Measurements from ENCODE around the gene PTPN23.

DNA sequence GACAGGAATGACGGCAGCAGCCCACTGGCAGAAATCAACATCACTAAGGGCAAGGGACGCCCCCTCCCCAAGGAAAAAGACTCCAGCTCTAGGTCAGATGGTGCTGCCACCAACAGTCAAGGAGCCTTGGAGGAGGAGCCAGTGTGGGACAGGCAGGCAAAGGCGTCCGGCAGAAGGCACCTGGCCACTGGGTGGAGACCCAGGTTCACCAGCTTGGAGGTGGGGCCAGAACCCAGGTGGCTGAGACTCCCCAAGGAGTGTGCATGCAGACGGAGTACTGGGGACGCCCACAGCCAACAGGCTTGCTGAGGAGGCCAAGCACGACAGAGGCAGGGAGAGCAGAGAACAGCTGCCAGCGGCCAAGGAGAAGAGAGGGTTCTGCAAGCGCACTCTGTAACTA lies 35.2 kb downstream of the PTPN23 start:
- TF ChIP-seq, protein P1, sequence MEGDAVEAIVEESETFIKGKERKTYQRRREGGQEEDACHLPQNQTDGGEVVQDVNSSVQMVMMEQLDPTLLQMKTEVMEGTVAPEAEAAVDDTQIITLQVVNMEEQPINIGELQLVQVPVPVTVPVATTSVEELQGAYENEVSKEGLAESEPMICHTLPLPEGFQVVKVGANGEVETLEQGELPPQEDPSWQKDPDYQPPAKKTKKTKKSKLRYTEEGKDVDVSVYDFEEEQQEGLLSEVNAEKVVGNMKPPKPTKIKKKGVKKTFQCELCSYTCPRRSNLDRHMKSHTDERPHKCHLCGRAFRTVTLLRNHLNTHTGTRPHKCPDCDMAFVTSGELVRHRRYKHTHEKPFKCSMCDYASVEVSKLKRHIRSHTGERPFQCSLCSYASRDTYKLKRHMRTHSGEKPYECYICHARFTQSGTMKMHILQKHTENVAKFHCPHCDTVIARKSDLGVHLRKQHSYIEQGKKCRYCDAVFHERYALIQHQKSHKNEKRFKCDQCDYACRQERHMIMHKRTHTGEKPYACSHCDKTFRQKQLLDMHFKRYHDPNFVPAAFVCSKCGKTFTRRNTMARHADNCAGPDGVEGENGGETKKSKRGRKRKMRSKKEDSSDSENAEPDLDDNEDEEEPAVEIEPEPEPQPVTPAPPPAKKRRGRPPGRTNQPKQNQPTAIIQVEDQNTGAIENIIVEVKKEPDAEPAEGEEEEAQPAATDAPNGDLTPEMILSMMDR (IDR thresholded peaks at IDR 0.05; ENCODE audit: insufficient read depth, low read depth, low read length) = no peak
- no peak for TF ChIP-seq EZH2 (IDR thresholded peaks at IDR 0.05; ENCODE audit: insufficient read depth, low read length)

Measured in astrocyte (in vitro differentiated cells and primary cell).